ENCODE results near the gene FRA10AC1. TPM values are rescaled to one million over a fixed set of nuclear protein-coding genes. Genes with fewer than 3 reads are reported as not detected.
A peak's percentile ranks its signal among the peaks of the same experiment; 100 is the strongest.

Gene FRA10AC1
- total and polyA plus RNA-seq, 12 donors, result 3.3 to 73.4 (median 13.4) TPM

DNA sequence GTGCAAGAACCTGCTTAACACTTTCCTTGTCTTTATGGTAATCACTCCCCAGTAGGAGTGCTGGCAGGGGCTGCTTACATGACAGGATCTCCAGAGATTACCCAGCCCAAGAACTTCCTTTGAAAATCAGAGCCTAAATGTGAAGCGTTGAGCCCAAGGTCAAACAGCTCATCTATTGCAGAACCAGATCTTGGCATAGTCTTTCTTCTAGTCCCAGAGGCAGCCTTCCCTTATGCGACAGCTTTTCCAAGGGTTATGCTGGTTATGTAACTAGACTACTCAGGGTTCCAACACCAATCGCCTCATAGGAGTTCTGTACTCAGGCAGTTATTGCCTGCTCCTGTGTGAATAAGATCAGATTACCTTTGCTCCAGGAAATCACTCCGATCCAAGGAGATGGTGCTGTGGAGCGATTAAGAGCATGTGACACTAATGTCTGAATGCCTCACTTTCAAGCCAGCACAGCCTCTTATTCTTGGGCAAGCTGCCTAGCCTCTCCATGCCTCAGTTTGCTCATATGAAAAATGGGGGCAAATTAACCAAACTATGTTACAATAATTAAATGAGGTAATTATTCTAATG, 46.9 kb upstream of the FRA10AC1 start:
- Histone ChIP-seq H3K27me3 (no peaks in the 10 kb centered on the region), H3K9me3 (replicated peaks in 1 of 3) (no peaks in the 10 kb centered on the region), H3K27ac (peak overlapping the region in 2 of 5 donors; percentile 15 to 43), H3K36me3 (replicated peaks in 1 of 2) (no peaks in the 10 kb centered on the region), H3K4me3 (no peak overlapping the region), H3K4me1 (replicated peaks in 1 of 2) (peaks cover 0 to 10% of the 10 kb centered on the region in 2 donors)
- TF ChIP-seq POLR2A (IDR thresholded peaks at IDR 0.05), result no peak
- TF ChIP-seq, protein P1, sequence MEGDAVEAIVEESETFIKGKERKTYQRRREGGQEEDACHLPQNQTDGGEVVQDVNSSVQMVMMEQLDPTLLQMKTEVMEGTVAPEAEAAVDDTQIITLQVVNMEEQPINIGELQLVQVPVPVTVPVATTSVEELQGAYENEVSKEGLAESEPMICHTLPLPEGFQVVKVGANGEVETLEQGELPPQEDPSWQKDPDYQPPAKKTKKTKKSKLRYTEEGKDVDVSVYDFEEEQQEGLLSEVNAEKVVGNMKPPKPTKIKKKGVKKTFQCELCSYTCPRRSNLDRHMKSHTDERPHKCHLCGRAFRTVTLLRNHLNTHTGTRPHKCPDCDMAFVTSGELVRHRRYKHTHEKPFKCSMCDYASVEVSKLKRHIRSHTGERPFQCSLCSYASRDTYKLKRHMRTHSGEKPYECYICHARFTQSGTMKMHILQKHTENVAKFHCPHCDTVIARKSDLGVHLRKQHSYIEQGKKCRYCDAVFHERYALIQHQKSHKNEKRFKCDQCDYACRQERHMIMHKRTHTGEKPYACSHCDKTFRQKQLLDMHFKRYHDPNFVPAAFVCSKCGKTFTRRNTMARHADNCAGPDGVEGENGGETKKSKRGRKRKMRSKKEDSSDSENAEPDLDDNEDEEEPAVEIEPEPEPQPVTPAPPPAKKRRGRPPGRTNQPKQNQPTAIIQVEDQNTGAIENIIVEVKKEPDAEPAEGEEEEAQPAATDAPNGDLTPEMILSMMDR (IDR thresholded peaks at IDR 0.05), result no peak
- intact Hi-C loops (cut with DNase I), result no loop called here
- WGBS, 4 donors, result 27 to 35% (median 33%) methylated on average over 5 of the region's 5 CpGs
- peak; percentile 24 to 62 (median 56) for DNase-seq

DNA sequence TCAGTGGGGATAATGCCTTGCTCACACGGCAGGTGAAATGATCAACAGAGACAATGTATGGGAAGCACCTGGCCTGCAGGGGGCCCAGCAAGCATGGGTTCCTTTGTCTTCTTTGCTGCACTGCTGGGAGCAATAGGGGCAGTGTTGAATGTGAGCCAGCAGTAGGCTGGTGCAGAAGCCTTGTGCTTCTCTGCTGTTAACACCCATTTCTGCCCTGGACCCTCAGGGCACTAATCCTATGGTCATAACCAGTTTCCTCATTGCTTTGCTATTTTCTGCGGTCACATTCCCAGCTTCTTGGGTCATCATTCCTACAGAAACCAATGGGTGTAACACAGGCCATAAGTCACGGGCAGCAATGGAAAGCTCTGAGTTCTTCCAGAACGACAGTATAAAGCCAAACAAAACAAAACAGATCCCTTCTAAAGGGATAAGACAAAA, 44.5 kb upstream of the FRA10AC1 start:
- Histone ChIP-seq H3K27ac (no peak overlapping the region), H3K4me1 (replicated peaks in 1 of 2) (peaks cover 0 to 6% of the 10 kb centered on the region in 2 donors), H3K4me3 (no peak overlapping the region), H3K9me3 (replicated peaks in 1 of 3) (no peaks in the 10 kb centered on the region), H3K27me3 (no peaks in the 10 kb centered on the region), H3K36me3 (replicated peaks in 1 of 2) (no peaks in the 10 kb centered on the region)
- DNase-seq, result peak in 3 of 7 donors; percentile 9 to 56 (median 25)
- TF ChIP-seq, protein P1 (IDR thresholded peaks at IDR 0.05), result no peak
- no peak for TF ChIP-seq POLR2A (IDR thresholded peaks at IDR 0.05)
- intact Hi-C loops (cut with DNase I), result no loop called here
- WGBS, 4 donors, result 45 to 73% (median 62%) methylated on average over 4 of the region's 4 CpGs

DNA sequence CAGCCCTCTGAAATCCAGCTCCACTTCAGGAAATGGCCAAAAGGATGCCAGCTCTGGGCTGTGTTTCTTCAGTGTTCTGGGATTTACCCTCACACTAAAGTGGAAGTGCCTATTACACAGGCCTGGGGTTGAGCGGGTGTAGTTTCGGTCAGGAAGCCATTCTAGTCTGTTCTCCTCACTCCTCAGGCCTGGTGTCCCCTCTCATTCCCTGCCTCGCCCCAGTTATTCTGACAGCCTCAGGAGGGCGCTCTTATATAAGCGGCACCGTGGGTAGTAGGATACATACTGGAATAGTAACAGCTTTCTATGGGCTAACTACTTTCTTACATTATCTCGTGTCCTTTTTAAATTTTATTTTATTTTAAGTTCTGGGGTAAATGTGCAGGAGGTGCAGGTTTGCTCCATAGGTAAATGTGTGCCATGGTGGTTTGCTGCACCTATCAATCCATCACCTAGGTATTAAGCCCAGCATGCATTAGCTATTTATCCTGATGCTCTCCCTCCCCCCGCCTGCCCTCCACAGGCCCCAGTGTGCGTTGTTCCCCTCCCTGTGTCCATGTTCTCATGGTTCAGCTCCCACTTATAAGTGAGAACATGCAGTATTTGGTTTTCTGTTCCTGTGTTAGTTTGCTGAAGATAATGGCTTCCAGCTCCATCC, 43.1 kb upstream of the FRA10AC1 start:
- Histone ChIP-seq H3K27me3 (no peaks in the 10 kb centered on the region), H3K27ac (no peak overlapping the region), H3K36me3 (replicated peaks in 1 of 2) (no peaks in the 10 kb centered on the region), H3K9me3 (replicated peaks in 1 of 3) (no peaks in the 10 kb centered on the region), H3K4me3 (no peak overlapping the region), H3K4me1 (replicated peaks in 1 of 2) (peaks cover 0 to 4% of the 10 kb centered on the region in 2 donors)
- 55 to 62% (median 61%) methylated on average over 9 of the region's 9 CpGs for WGBS, 4 donors
- no peak for TF ChIP-seq POLR2A (IDR thresholded peaks at IDR 0.05)
- TF ChIP-seq, protein P1 (IDR thresholded peaks at IDR 0.05), result no peak
- intact Hi-C loops (cut with DNase I), result no loop called here
- peak in 2 of 7 donors; percentile 10 to 13 for DNase-seq

DNA sequence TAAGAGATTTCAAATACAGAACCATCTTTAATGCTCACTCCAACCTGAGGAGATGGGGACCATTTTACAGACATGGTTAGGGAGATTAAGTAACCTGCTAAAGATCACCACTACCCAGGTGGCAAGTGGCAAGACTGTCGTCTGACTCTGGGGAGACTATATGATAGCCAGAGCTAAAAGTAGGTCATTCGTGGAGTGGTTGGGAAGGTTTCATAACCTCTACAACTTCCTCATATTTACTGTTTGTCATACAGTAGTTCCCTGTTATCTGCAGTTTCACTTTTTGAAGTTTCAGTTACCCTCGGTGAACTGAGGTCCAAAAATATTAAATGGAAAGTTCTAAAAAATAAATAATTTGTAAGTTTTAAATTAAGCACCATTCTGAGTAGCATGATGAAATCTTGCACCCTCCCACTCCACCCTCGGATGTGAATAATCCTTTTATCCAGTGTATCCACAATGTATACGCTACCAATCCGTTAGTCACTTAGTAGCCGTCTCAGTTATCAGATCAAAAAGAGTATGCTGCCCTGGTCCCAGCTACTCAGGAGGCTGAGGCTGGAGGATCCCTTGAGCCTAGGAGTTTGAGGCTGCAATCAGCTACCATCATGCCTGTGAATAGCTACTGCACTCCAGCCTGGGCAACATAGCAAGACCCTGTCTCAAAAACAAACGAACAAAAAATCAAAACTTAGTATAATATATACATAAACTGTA, 40.4 kb upstream of the FRA10AC1 start:
- intact Hi-C loops (cut with DNase I), result no loop called here
- H3K36me3 ChIP-seq (replicated peaks in 1 of 2), result no peaks in the 10 kb centered on the region
- H3K27ac ChIP-seq, result no peak overlapping the region
- 56 to 66% (median 56%) methylated on average over 8 of the region's 8 CpGs for WGBS, 4 donors
- no peak for DNase-seq
- no peak overlapping the region for H3K4me3 ChIP-seq
- H3K27me3 ChIP-seq, result no peaks in the 10 kb centered on the region
- TF ChIP-seq, protein P1 (IDR thresholded peaks at IDR 0.05), result no peak
- no peak for TF ChIP-seq POLR2A (IDR thresholded peaks at IDR 0.05)
- peaks cover 0 to 4% of the 10 kb centered on the region in 2 donors for H3K4me1 ChIP-seq (replicated peaks in 1 of 2)
- H3K9me3 ChIP-seq (replicated peaks in 1 of 3), result no peaks in the 10 kb centered on the region
